OCI-LY3 (cell line): Measurements from ENCODE around the gene KIF1C.

ENCODE experiments used
- H2AFZ ChIP-seq: fragments of 200-600, 300-600 bp; shearing (Covaris generic); 2 replicates; pipeline ENCODE4 v1.6.0; 2014; ENCODE audit warnings: antibody characterized with exemption, low read depth, low read length
- H3K27ac ChIP-seq: fragments of 200-600, 300-600 bp; sonication (generic); 2 replicates; pipeline ENCODE4 v1.5.1; 2014; ENCODE audit warnings: mild to moderate bottlenecking, low read length, moderate library complexity, mixed read lengths
- H3K27me3 ChIP-seq: fragments of 200-600, 300-600 bp; sonication (generic); 2 replicates; pipeline ENCODE4 v1.6.1; 2014; ENCODE audit warnings: low read depth, low read length, mixed read lengths
- H3K36me3 ChIP-seq: fragments of 200-600, 300-600 bp; sonication (generic); replicated peaks from 2 replicates; pipeline ENCODE3; 2014; ENCODE audit warnings: low read depth, low read length, mixed read lengths
- H3K4me1 ChIP-seq: fragments of 300-600, 200-600 bp; sonication (generic); 2 replicates; pipeline ENCODE4 v1.6.1; 2014; ENCODE audit warnings: low read length, mixed read lengths
- H3K4me2 ChIP-seq: fragments of 200-600, 300-600 bp; sonication (generic); 2 replicates; pipeline ENCODE4 v1.6.1; 2014; ENCODE audit warnings: low read length, mixed read lengths
- H3K4me3 ChIP-seq: fragments of 300-600, 200-600 bp; sonication (generic); 2 replicates; pipeline ENCODE4 v1.5.1; 2014; ENCODE audit warnings: antibody characterized with exemption, mild to moderate bottlenecking, low read length, moderate library complexity
- H3K79me2 ChIP-seq: fragments of 300-600, 200-600 bp; shearing (Covaris generic); 2 replicates; pipeline ENCODE4 v1.6.1; 2014; ENCODE audit warnings: mild to moderate bottlenecking, low read length, mixed read lengths
- H3K9ac ChIP-seq: fragments of 300-600, 200-600 bp; shearing (Covaris generic); 2 replicates; pipeline ENCODE4 v1.6.0; 2014; ENCODE audit warnings: mild to moderate bottlenecking, low read length, moderate library complexity
- H3K9me3 ChIP-seq: fragments of 200-600, 300-600 bp; shearing (Covaris generic); 2 replicates; pipeline ENCODE4 v1.6.1; 2014; ENCODE audit warnings: low read length, mixed read lengths; ENCODE audit not compliant: insufficient read depth
- H4K20me1 ChIP-seq: fragments of 200-600, 300-600 bp; sonication (generic); 2 replicates; pipeline ENCODE4 v1.6.1; 2016; ENCODE audit warnings: low read length, mixed read lengths; ENCODE audit not compliant: insufficient read depth
- CTCF ChIP-seq: fragments of 200-600, 300-600 bp; sonication (generic); IDR thresholded peaks from 2 replicates; pipeline ENCODE4 v1.5.1; 2014; ENCODE audit warnings: antibody characterized with exemption, low read length, low read depth
- EZH2phosphoT487 ChIP-seq: fragments of 200-600 bp; shearing (Covaris generic); IDR thresholded peaks from 2 replicates; pipeline ENCODE4 v1.6.1; 2018; ENCODE audit warnings: antibody characterized with exemption, mixed run types, low read depth

Gene KIF1C

DNA sequence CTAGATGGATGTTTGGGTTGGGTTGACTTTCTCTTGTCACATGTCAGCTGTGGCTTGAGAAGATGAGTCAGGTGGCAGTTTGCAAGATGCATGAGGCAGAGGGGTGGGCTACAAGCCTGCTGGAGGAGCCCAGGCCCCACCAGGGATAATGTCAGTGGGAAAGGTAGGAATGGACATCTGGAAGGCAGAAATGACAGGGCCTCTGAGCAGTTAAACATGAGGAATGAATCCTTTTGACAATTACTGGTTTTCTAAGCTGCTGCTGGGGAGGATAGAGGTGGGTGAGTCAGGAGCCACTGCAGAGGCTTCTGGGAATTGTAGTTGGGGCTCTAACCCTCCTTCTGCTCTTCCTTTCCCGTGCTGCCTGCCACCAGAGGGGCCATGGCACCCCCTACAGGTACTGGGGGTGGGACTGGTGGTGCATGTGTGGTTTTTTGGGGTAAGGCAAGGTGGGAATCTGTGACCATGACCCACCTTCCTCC lies 21.8 kb downstream of the KIF1C start:
- Histone ChIP-seq H3K4me1 (no peaks in the 10 kb centered on the region), H3K4me3 (no peak overlapping the region), H3K9ac (no peak overlapping the region), H2AFZ (no peak overlapping the region), H4K20me1 (no peaks in the 10 kb centered on the region), H3K36me3 (peaks cover 12% of the 10 kb centered on the region), H3K4me2 (no peak overlapping the region), H3K27me3 (no peaks in the 10 kb centered on the region), H3K9me3 (no peaks in the 10 kb centered on the region), H3K79me2 (no peaks in the 10 kb centered on the region), H3K27ac (no peak overlapping the region)
- TF ChIP-seq CTCF (no peak), EZH2phosphoT487 (no peak)

- H4K20me1 ChIP-seq: no peaks in the 10 kb centered on the region
- no peaks in the 10 kb centered on the region for H3K27me3 ChIP-seq
- no peak overlapping the region for H3K4me3 ChIP-seq
- H3K9me3 ChIP-seq: no peaks in the 10 kb centered on the region
- no peak overlapping the region for H3K27ac ChIP-seq
- H3K4me1 ChIP-seq: no peaks in the 10 kb centered on the region
- peaks cover 7% of the 10 kb centered on the region for H3K36me3 ChIP-seq
- no peak overlapping the region for H3K9ac ChIP-seq
- no peak overlapping the region for H2AFZ ChIP-seq
- H3K4me2 ChIP-seq: no peak overlapping the region
- TF ChIP-seq EZH2phosphoT487: no peak
- no peak for TF ChIP-seq CTCF
- H3K79me2 ChIP-seq: no peaks in the 10 kb centered on the region
Measured at GRCh38 chr17:5020502-5021023, 22.8 kb downstream of the KIF1C start.

DNA sequence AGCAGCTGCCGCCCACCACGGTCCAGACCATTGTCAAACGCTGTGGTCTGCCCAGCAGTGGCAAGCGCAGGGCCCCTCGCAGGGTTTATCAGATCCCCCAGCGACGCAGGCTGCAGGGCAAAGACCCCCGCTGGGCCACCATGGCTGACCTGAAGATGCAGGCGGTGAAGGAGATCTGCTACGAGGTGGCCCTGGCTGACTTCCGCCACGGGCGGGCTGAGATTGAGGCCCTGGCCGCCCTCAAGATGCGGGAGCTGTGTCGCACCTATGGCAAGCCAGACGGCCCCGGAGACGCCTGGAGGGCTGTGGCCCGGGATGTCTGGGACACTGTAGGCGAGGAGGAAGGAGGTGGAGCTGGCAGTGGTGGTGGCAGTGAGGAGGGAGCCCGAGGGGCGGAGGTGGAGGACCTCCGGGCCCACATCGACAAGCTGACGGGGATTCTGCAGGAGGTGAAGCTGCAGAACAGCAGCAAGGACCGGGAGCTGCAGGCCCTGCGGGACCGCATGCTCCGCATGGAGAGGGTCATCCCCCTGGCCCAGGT lies 24.5 kb downstream of the KIF1C start:
- Histone ChIP-seq H3K9me3 (no peaks in the 10 kb centered on the region), H3K79me2 (no peaks in the 10 kb centered on the region), H3K27ac (no peak overlapping the region), H3K27me3 (no peaks in the 10 kb centered on the region), H3K4me3 (no peak overlapping the region), H3K36me3 (peaks cover 5% of the 10 kb centered on the region), H3K9ac (no peak overlapping the region), H3K4me2 (no peak overlapping the region), H3K4me1 (no peaks in the 10 kb centered on the region), H2AFZ (no peak overlapping the region), H4K20me1 (no peaks in the 10 kb centered on the region)
- TF ChIP-seq EZH2phosphoT487: no peak
- TF ChIP-seq CTCF: no peak

GRCh38 chr17:5023588-5024147 lies 25.9 kb downstream of the KIF1C start:
- Histone ChIP-seq H3K4me2 (no peak overlapping the region), H3K4me1 (no peaks in the 10 kb centered on the region), H4K20me1 (no peaks in the 10 kb centered on the region), H3K27ac (no peak overlapping the region), H3K36me3 (peaks cover 5% of the 10 kb centered on the region), H3K4me3 (no peak overlapping the region), H3K9me3 (no peaks in the 10 kb centered on the region), H3K9ac (no peak overlapping the region), H2AFZ (no peak overlapping the region), H3K79me2 (no peaks in the 10 kb centered on the region), H3K27me3 (no peaks in the 10 kb centered on the region)
- TF ChIP-seq EZH2phosphoT487: no peak
- TF ChIP-seq CTCF: no peak
